K562 (cell line): ENCODE data around the gene LASP1. TPM values are rescaled to one million over a fixed set of nuclear protein-coding genes. Genes with fewer than 3 reads are reported as not detected.

Experiments
- ATAC-seq: fragments of 200-7000 bp; cut with Tn5 transposase; 3 replicates; pipeline ENCODE4 v1.9.1; 2020; ENCODE audit warnings: moderate library complexity
- BruUV-seq: library from RNA; stranded (reverse); fragments of 400-500 nt; replicated peaks from 2 replicates; lab custom pipeline; 2021; lab: Mats Ljungman, UMichigan
- CTCF ChIA-PET: fragments of 300-600 bp; formaldehyde crosslinking; extraction: SDS; loops from one replicate; lab custom pipeline; 2021; ENCODE audit warnings: low intra/inter-chr PET ratio; lab: Yijun Ruan, JAX
- POLR2A ChIA-PET: fragments of 300-600, 350-650 bp; sonication (Branson Sonifier 250); formaldehyde crosslinking; extraction: SDS; loops from one replicate; lab custom pipeline; 2021; ENCODE audit warnings: antibody characterized with exemption, inconsistent platforms; lab: Yijun Ruan, JAX
- DNase-seq, 4 experiments: peaks; one replicate each; pipeline versions ENCODE4 v3.0.0 to v3.0.0-alpha.2; 2011 to 2018; ENCODE audit warnings: low spot score in 3 of 4, mixed read lengths in 3 of 4; ENCODE audit errors: extremely low read depth in 1 of 4
- FAIRE-seq: peaks from 2 replicates; lab custom pipeline; 2011; peaks lifted over from hg19 to GRCh38; lab: Jason Lieb, UNC
- H2AFZ ChIP-seq: 2 replicates; pipeline ENCODE4 v1.6.0; 2011; ENCODE audit warnings: low read depth, low read length, control low read depth, inconsistent platforms
- H3K27ac ChIP-seq: fragments of 200-600 bp; 3 replicates; pipeline ENCODE4 v1.8.0; 2011; ENCODE audit warnings: low read depth, mild to moderate bottlenecking, control low read depth, inconsistent platforms, low read length, moderate library complexity, mixed read lengths; ENCODE audit errors: extremely low read depth
- H3K27me3 ChIP-seq, 2 experiments: fragments of 300-600 bp in 1 of 2; 2 replicates in 1 of 2; 3 replicates in 1 of 2; pipeline versions ENCODE4 v1.6.0 to v1.8.0; 2011; ENCODE audit warnings: inconsistent platforms in 2 of 2, low read length in 2 of 2, mild to moderate bottlenecking in 1 of 2, mixed read lengths in 1 of 2, moderate library complexity in 1 of 2; ENCODE audit not compliant: control insufficient read depth in 2 of 2, insufficient read depth in 2 of 2
- H3K36me3 ChIP-seq: fragments of 300-600 bp; 3 replicates; pipeline ENCODE4 v1.8.0; 2011; ENCODE audit warnings: mild to moderate bottlenecking, low read length, inconsistent platforms; ENCODE audit not compliant: control insufficient read depth, insufficient read depth
- H3K4me1 ChIP-seq, 2 experiments: fragments of 200-600 bp in 1 of 2; replicated peaks in 1 of 2; 2 replicates in 1 of 2; 3 replicates in 1 of 2; pipeline versions ENCODE4 v1.5.1 to v1.8.0; 2011; ENCODE audit warnings: inconsistent platforms in 2 of 2, low read length in 2 of 2, mild to moderate bottlenecking in 1 of 2, mixed read lengths in 1 of 2, moderate library complexity in 1 of 2; ENCODE audit not compliant: control insufficient read depth in 2 of 2, insufficient read depth in 2 of 2
- H3K4me2 ChIP-seq: 2 replicates; pipeline ENCODE4 v1.6.1; 2011; ENCODE audit warnings: low read length, control low read depth, inconsistent platforms, mixed read lengths; ENCODE audit not compliant: insufficient read depth
- H3K4me3 ChIP-seq: fragments of 200-600 bp; sonication (generic), shearing (Covaris generic); 2 replicates; pipeline ENCODE4 v1.5.1; 2016; ENCODE audit warnings: control low read depth, inconsistent platforms
- H3K79me2 ChIP-seq: fragments of 200-600 bp; 3 replicates; pipeline ENCODE4 v1.8.0; 2011; ENCODE audit warnings: low read length, inconsistent platforms; ENCODE audit not compliant: control insufficient read depth, insufficient read depth
- H3K9ac ChIP-seq, 2 experiments: 2 replicates each; pipeline versions ENCODE4 v1.6.0 to v1.6.1; 2011; ENCODE audit warnings: low read depth in 2 of 2, low read length in 2 of 2, control low read depth in 1 of 2, inconsistent platforms in 1 of 2, mild to moderate bottlenecking in 1 of 2, mixed read lengths in 1 of 2; ENCODE audit not compliant: insufficient read depth in 1 of 2
- H3K9me1 ChIP-seq: one replicate; pipeline ENCODE4 v1.6.0; 2011; ENCODE audit warnings: inconsistent platforms, mild to moderate bottlenecking, low read length, moderate library complexity; ENCODE audit not compliant: control insufficient read depth, insufficient read depth
- H3K9me3 ChIP-seq: replicated peaks from 2 replicates; pipeline ENCODE4 v1.5.1; 2011; ENCODE audit warnings: low read depth, low read length, inconsistent platforms; ENCODE audit not compliant: control insufficient read depth, insufficient read depth
- H4K20me1 ChIP-seq: replicated peaks from 2 replicates; pipeline ENCODE4 v1.6.1; 2011; ENCODE audit warnings: low read length, inconsistent platforms, mixed read lengths; ENCODE audit not compliant: control insufficient read depth, insufficient read depth
- ARHGAP35 ChIP-seq: fragments of 450-650 bp; IDR thresholded peaks from 2 replicates; pipeline ENCODE4 v1.6.1; 2018; ENCODE audit not compliant: partially characterized antibody
- CHD4 ChIP-seq: fragments of 200-600 bp; sonication (generic); IDR thresholded peaks from 3 replicates; pipeline ENCODE4 v1.6.1; 2012; ENCODE audit warnings: low read depth, mild to moderate bottlenecking, mixed read lengths, low read length, inconsistent platforms; ENCODE audit not compliant: insufficient read depth, insufficient replicate concordance, poor library complexity, severe bottlenecking
- ERF ChIP-seq: fragments of 450-650 bp; formaldehyde crosslinking; IDR thresholded peaks from 2 replicates; pipeline ENCODE4 v1.4.0; 2020; ENCODE audit warnings: mild to moderate bottlenecking, mixed read lengths
- EZH2 ChIP-seq: IDR thresholded peaks from 2 replicates; pipeline ENCODE4 v1.6.1; 2012; ENCODE audit warnings: low read depth, mild to moderate bottlenecking, inconsistent platforms, low read length, borderline replicate concordance
- GTF2E2 ChIP-seq: fragments of 200-800 bp; sonication (Bioruptor generic); IDR thresholded peaks from 2 replicates; pipeline ENCODE4 v1.6.1; 2016; ENCODE audit warnings: missing genetic modification characterization, missing compliant biosample characterization
- HDGF ChIP-seq: fragments of 450-650 bp; IDR thresholded peaks from 2 replicates; pipeline ENCODE4 v1.6.1; 2016
- KHSRP ChIP-seq: fragments of 450-650 bp; IDR thresholded peaks from 2 replicates; pipeline ENCODE4 v1.6.1; 2017
- KLF10 ChIP-seq: fragments of 250-450 bp; sonication (Bioruptor Pico); IDR thresholded peaks from 2 replicates; pipeline ENCODE4 v1.6.1; 2021; ENCODE audit warnings: matching md5 sums
- LCOR ChIP-seq: sonication (generic); formaldehyde crosslinking; IDR thresholded peaks from 2 replicates; pipeline ENCODE4 v1.8.0; 2022; ENCODE audit warnings: mild to moderate bottlenecking, missing genetic modification reagents
- MAZ ChIP-seq, 2 experiments: fragments of 450-650 bp in 1 of 2; sonication (generic) in 1 of 2; formaldehyde crosslinking; IDR thresholded peaks in 1 of 2; conservative IDR thresholded peaks in 1 of 2; 2 replicates each; pipeline versions ENCODE4 v1.4.0 to v1.5.0; 2020; ENCODE audit warnings: mild to moderate bottlenecking in 1 of 2, missing genetic modification reagents in 1 of 2
- MCM2 ChIP-seq: fragments of 450-650 bp; IDR thresholded peaks from 2 replicates; pipeline ENCODE4 v1.6.1; 2017; ENCODE audit warnings: low read depth, mild to moderate bottlenecking
- MLLT1 ChIP-seq, 2 experiments: fragments of 450-650 bp; IDR thresholded peaks; 2 replicates each; pipeline ENCODE4 v1.6.1; 2016
- NFRKB ChIP-seq: fragments of 450-650 bp; IDR thresholded peaks from 2 replicates; pipeline ENCODE4 v1.6.1; 2016; ENCODE audit warnings: low read depth
- PHF20 ChIP-seq: fragments of 450-650 bp; IDR thresholded peaks from 2 replicates; pipeline ENCODE4 v1.6.1; 2018; ENCODE audit not compliant: partially characterized antibody
- POLR3A ChIP-seq: IDR thresholded peaks from 2 replicates; pipeline ENCODE4 v1.6.1; 2011; ENCODE audit warnings: borderline replicate concordance, mild to moderate bottlenecking, moderate library complexity; ENCODE audit not compliant: insufficient read length, insufficient read depth; ENCODE audit errors: extremely low read depth
- RFX7 ChIP-seq: fragments of 250-450 bp; sonication (Bioruptor Pico); IDR thresholded peaks from 2 replicates; pipeline ENCODE4 v1.5.1; 2021; ENCODE audit warnings: mild to moderate bottlenecking
- SMARCA5 ChIP-seq: fragments of 450-650 bp; IDR thresholded peaks from 2 replicates; pipeline ENCODE4 v1.6.1; 2016
- THRAP3 ChIP-seq: fragments of 450-650 bp; IDR thresholded peaks from 2 replicates; pipeline ENCODE4 v1.6.1; 2016; ENCODE audit warnings: mild to moderate bottlenecking, inconsistent platforms, borderline replicate concordance
- WHSC1 ChIP-seq: IDR thresholded peaks from one replicate; pipeline ENCODE4 v1.6.1; 2012; ENCODE audit warnings: low read length, control low read depth, inconsistent platforms
- WGBS: fragments of 100-300 bp; shearing (Covaris generic); methylation state at CpG from one replicate; pipeline ENCODE4 v1.1.6; 2016; ENCODE audit warnings: low coverage, mixed read lengths; ENCODE audit not compliant: insufficient coverage; ENCODE audit errors: missing lambda C conversion rate; 5-methylcytosine and 5-hydroxymethylcytosine counted together
- in situ Hi-C: fragments of 300-500 bp; cut with MboI; formaldehyde crosslinking; loops from 4 replicates; pipeline ENCODE4 v1.15.0; 2018; ENCODE audit warnings: inconsistent platforms, mixed read lengths
- intact Hi-C: fragments of 100-400 bp; cut with micrococcal nuclease; formaldehyde crosslinking; loops from 2 replicates; pipeline ENCODE4 v1.14.2; 2022
- polyA plus RNA-seq, 8 experiments: library from polyadenylated mRNA; depleted of rRNA in 4 of 8; stranded (reverse) in 5 of 8; unstranded in 3 of 8; fragments of >200 nt; fragmentation: Nextera tagmentation in 2 of 8; fragmentation: Illumina TruSeq in 1 of 8; extraction: Ambion mirVana in 2 of 8; extraction: Trizol in 1 of 8; gene quantifications; 2 replicates each; pipeline versions ENCODE4 v1.2.1 to v1.2.3, GENCODE V29; 2011 to 2014; ENCODE audit warnings: inconsistent platforms in 1 of 8, missing spikeins in 1 of 8
- total RNA-seq, 7 experiments: library from RNA; depleted of rRNA in 6 of 7; stranded (reverse); fragments of >200 nt in 6 of 7; fragmentation: Illumina TruSeq in 2 of 7; extraction: Trizol in 2 of 7; gene quantifications; 2 replicates each; pipeline versions ENCODE4 v1.2.1 to v1.2.3, GENCODE V29; 2011 to 2021; ENCODE audit warnings: low replicate concordance in 1 of 7
- TF ChIP-seq, protein P1 (sequence below): fragments of 450-650 bp; IDR thresholded peaks from 2 replicates; pipeline ENCODE4 v1.6.1; 2018; ENCODE audit warnings: mild to moderate bottlenecking, low read depth; ENCODE audit not compliant: partially characterized antibody

LASP1 gene
- total and polyA plus RNA-seq, 9 of the 15 experiments (the other 6 are each of a cell fraction or from before 2014, with no cell fraction given), result 23.0 to 125 (median 55.3) TPM

GRCh38 chr17:38825762-38826247, 44.1 kb upstream of the LASP1 start:
- peak overlapping the region; percentile 94 to 97; a peak in 3 of 4 replicates for H3K9ac ChIP-seq
- H3K79me2 ChIP-seq, result peaks cover 29% of the 10 kb centered on the region
- H3K9me3 ChIP-seq, result no peaks in the 10 kb centered on the region
- ATAC-seq, result no peak
- CTCF ChIA-PET, result no interaction called here
- 80% methylated on average over 17 of the region's 17 CpGs for WGBS
- H2AFZ ChIP-seq, result peak overlapping the region; percentile 88
- peak overlapping the region; percentile 68 for H3K4me3 ChIP-seq
- DNase-seq, result peak in 1 of 4 experiments; percentile 17
- POLR2A ChIA-PET, result interaction anchor here (0.7 to 2.3 kb wide), 13 partner anchors 8 to 94 kb away, joined by 3 to 9 read pairs (median 4); partner anchors contain the start of gene RPL23
- BruUV-seq, result no TSS peak
- no peaks in the 10 kb centered on the region for H3K9me1 ChIP-seq
- peaks cover 4 to 6% of the 10 kb centered on the region in 2 experiments; a peak in 4 of 5 replicates for H3K4me1 ChIP-seq
- intact Hi-C loops, result no loop called here
- H3K27me3 ChIP-seq, result no peaks in the 10 kb centered on the region
- H3K27ac ChIP-seq, result peak overlapping the region; percentile 97
- in situ Hi-C loops, result no loop called here
- H3K4me2 ChIP-seq, result peak overlapping the region; percentile 95
- no peaks in the 10 kb centered on the region; the same call in 1 of the 2 replicates for H4K20me1 ChIP-seq
- no peak for FAIRE-seq
- H3K36me3 ChIP-seq, result peaks cover 23% of the 10 kb centered on the region; the same call in 2 of the 3 replicates
- TF ChIP-seq POLR3A (no peak), GTF2E2 (tag) (no peak), WHSC1 (no peak), ARHGAP35 (peak; percentile 39), CHD4 (no peak), KLF10 (CRISPR knock-in tag) (no peak), PHF20 (no peak), LCOR (no peak), MCM2 (no peak), SMARCA5 (0 out of 2 replicates have a peak, but pooled peaks have one; percentile 22), ERF (CRISPR knock-in tag) (no peak), RFX7 (CRISPR knock-in tag) (0 out of 2 replicates have a peak, but pooled peaks have one; percentile 12), EZH2 (no peak), THRAP3 (peak; percentile 91), KHSRP (no peak), MLLT1 (IDR thresholded peaks at IDR 0.05) (peak in 1 of 2 experiments; percentile 90; a peak in 2 of 4 replicates), NFRKB (peak; percentile 85; the same call in 1 of the 2 replicates), MAZ (CRISPR knock-in tag; conservative IDR thresholded peaks at IDR 0.05 in 1 of 2, IDR thresholded peaks at IDR 0.05 in 1 of 2) (no peak), HDGF (peak; percentile 36; the same call in 1 of the 2 replicates)
- TF ChIP-seq, protein P1, sequence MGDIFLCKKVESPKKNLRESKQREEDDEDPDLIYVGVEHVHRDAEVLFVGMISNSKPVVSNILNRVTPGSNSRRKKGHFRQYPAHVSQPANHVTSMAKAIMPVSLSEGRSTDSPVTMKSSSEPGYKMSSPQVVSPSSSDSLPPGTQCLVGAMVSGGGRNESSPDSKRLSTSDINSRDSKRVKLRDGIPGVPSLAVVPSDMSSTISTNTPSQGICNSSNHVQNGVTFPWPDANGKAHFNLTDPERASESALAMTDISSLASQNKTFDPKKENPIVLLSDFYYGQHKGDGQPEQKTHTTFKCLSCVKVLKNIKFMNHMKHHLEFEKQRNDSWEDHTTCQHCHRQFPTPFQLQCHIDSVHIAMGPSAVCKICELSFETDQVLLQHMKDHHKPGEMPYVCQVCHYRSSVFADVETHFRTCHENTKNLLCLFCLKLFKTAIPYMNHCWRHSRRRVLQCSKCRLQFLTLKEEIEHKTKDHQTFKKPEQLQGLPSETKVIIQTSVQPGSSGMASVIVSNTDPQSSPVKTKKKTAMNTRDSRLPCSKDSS, result no peak
